ENCODE data around the gene STK32C. TPM values are rescaled to one million over a fixed set of nuclear protein-coding genes. Genes with fewer than 3 reads are reported as not detected.

STK32C gene
- total RNA-seq, 1 experiment from 2014 or later: 13.9 TPM

DNA sequence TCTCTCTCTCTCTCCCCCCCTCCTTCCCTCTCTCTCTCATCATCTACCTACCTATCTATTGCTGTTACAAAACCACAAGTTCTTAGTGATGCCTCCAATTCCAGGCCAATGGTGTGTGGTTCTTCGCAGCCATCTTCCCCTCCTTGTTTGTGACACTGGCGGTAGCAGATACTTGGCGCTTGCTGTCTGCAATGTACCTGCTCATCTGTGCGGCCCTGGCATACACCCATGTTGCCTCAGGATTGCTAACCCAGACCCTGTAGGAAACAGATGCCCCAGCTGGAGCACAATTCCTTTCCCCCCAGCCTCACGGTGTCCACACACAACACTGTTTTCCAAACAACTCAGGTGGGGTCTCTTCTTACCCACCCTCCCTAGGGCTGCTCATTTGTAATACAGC is 134.6 kb downstream of the STK32C start:
- CTCF ChIA-PET: no interaction called here
- Histone ChIP-seq H3K4me2 (no peak overlapping the region), H3K36me3 (ENCODE audit: low read depth) (no peaks in the 10 kb centered on the region), H3K27ac (no peak overlapping the region), H3F3A (ENCODE audit: insufficient read depth, low read depth) (no peaks in the 10 kb centered on the region), H3K79me2 (ENCODE audit: low read depth) (no peaks in the 10 kb centered on the region), H3K27me3 (ENCODE audit: insufficient read depth, low read depth) (no peaks in the 10 kb centered on the region), H2AFZ (no peak overlapping the region), H4K20me1 (ENCODE audit: insufficient read depth) (no peaks in the 10 kb centered on the region), H3K9me2 (ENCODE audit: insufficient read depth) (no peaks in the 10 kb centered on the region), H3K9me3 (ENCODE audit: insufficient read depth, low read depth) (no peaks in the 10 kb centered on the region), H3K4me1 (replicated peaks; ENCODE audit: insufficient read depth) (no peaks in the 10 kb centered on the region), H3K4me3 (no peak overlapping the region)
- intact Hi-C loops (cut with micrococcal nuclease; ENCODE audit: unreplicated experiment): no loop called here
- DNase-seq: no peak
- TF ChIP-seq EZH2 (IDR thresholded peaks at IDR 0.05; ENCODE audit: low read depth): no peak
- TF ChIP-seq, protein P1, sequence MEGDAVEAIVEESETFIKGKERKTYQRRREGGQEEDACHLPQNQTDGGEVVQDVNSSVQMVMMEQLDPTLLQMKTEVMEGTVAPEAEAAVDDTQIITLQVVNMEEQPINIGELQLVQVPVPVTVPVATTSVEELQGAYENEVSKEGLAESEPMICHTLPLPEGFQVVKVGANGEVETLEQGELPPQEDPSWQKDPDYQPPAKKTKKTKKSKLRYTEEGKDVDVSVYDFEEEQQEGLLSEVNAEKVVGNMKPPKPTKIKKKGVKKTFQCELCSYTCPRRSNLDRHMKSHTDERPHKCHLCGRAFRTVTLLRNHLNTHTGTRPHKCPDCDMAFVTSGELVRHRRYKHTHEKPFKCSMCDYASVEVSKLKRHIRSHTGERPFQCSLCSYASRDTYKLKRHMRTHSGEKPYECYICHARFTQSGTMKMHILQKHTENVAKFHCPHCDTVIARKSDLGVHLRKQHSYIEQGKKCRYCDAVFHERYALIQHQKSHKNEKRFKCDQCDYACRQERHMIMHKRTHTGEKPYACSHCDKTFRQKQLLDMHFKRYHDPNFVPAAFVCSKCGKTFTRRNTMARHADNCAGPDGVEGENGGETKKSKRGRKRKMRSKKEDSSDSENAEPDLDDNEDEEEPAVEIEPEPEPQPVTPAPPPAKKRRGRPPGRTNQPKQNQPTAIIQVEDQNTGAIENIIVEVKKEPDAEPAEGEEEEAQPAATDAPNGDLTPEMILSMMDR (conservative IDR thresholded peaks at IDR 0.05): no peak
- BruUV-seq (replicated peaks): no TSS peak
- POLR2A ChIA-PET (ENCODE audit: unreplicated experiment): no interaction called here

DNA sequence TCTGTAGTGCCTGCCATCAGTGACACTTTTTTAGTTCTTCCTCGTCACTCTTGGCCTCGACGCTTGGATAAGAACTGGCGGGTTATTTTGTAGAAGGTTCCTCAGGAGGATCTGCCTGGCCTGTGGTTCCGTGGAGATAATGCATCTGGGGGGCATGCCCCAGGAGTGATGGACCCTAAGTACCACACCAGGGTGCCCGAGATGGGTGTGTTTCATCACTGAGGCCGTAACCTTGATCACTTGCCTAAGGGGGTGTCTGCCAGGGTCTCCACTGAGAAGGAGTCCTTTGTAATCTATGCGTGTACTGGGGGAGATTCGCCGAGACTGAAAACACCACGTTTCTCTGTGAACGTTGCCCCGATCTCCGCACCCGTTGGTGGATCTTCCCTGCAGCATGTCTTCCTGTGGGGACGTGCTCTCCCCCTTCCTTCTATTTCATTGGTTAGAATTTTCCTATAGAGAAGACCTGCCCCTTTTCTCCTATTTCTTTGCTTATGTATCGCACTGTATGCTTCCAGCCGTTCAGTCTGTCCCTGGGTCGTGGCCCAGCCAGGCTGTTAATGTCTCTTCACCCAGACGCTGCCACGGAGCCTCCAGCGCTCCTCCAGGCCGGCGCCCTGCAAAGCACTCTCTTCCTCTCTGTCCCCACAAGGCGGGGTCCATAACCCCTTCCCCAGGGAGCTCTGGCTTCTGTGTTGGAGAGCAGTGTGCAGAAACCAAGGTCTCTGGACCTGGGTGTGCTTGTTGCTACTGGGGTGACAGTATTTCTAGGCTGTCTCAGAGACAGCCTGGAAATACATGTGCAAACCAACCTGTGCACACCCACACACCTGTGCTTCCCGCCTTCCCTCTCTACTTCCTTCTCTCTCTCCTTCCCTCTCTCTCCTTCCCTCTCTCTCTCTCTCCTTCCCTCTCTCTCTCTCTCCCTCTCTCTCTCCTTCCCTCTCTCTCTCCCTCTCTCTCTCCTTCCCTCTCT is 135.4 kb downstream of the STK32C start:
- no peaks in the 10 kb centered on the region for H4K20me1 ChIP-seq (ENCODE audit: insufficient read depth)
- H3K4me2 ChIP-seq: no peak overlapping the region
- intact Hi-C loops (cut with micrococcal nuclease; ENCODE audit: unreplicated experiment): no loop called here
- no peak for TF ChIP-seq EZH2 (IDR thresholded peaks at IDR 0.05; ENCODE audit: low read depth)
- TF ChIP-seq, protein P1 (conservative IDR thresholded peaks at IDR 0.05): no peak
- no peaks in the 10 kb centered on the region for H3K36me3 ChIP-seq (ENCODE audit: low read depth)
- ChIA-PET POLR2A (ENCODE audit: unreplicated experiment) (no interaction called here), CTCF (no interaction called here)
- H3F3A ChIP-seq (ENCODE audit: insufficient read depth, low read depth): no peaks in the 10 kb centered on the region
- no peak overlapping the region for H3K27ac ChIP-seq
- H3K9me2 ChIP-seq (ENCODE audit: insufficient read depth): no peaks in the 10 kb centered on the region
- no peaks in the 10 kb centered on the region for H3K79me2 ChIP-seq (ENCODE audit: low read depth)
- no peaks in the 10 kb centered on the region for H3K27me3 ChIP-seq (ENCODE audit: insufficient read depth, low read depth)
- no TSS peak for BruUV-seq (replicated peaks)
- H3K4me1 ChIP-seq (replicated peaks; ENCODE audit: insufficient read depth): no peaks in the 10 kb centered on the region
- no peak overlapping the region for H2AFZ ChIP-seq
- H3K4me3 ChIP-seq: no peak overlapping the region
- DNase-seq: no peak
- no peaks in the 10 kb centered on the region for H3K9me3 ChIP-seq (ENCODE audit: insufficient read depth, low read depth)

DNA sequence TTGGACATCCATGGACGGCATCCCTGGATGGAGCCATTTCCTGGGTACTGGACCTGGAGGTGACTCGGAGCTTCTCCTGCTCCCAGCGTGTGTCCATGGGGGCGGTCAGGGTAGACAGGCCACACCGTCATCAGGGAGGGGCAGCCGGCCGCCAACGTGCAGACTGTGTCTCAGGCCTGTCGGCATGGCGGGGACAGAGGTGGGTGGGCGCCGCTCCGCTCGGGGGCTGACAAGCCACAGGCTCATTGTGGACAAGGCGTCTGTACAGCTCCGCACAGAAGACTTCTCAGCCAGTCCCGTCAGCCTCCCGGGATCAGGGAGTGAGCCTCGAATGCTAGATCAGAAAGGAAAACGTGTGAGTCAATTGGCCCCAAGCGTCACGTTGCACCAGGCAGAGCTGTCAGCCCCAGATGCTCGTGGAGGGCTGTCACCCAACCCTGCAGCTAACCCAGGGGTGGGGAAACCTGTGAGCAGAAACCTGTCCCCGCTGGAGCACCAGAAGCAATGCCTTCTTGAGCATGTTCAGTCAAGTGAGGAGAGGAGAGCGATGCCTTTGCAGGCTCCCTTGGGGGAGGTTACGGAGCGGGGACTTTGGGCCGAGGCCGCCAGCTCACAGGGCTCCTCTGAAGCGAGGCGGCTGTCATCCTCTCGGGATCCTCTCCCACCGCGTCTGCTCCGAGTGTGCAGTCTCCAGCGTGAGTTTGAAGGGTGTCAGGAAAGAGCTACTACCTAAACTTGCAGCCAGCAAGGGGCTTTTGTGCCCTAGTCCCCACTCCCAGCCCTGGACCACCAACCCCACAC is 137.0 kb downstream of the STK32C start:
- no peak overlapping the region for H3K4me3 ChIP-seq
- DNase-seq: no peak
- no peak overlapping the region for H2AFZ ChIP-seq
- no peaks in the 10 kb centered on the region for H4K20me1 ChIP-seq (ENCODE audit: insufficient read depth)
- intact Hi-C loops (cut with micrococcal nuclease; ENCODE audit: unreplicated experiment): no loop called here
- H3K9me3 ChIP-seq (ENCODE audit: insufficient read depth, low read depth): no peaks in the 10 kb centered on the region
- no peaks in the 10 kb centered on the region for H3K79me2 ChIP-seq (ENCODE audit: low read depth)
- H3K27me3 ChIP-seq (ENCODE audit: insufficient read depth, low read depth): no peaks in the 10 kb centered on the region
- H3K27ac ChIP-seq: no peak overlapping the region
- BruUV-seq (replicated peaks): no TSS peak
- no peaks in the 10 kb centered on the region for H3K36me3 ChIP-seq (ENCODE audit: low read depth)
- no peak for TF ChIP-seq EZH2 (IDR thresholded peaks at IDR 0.05; ENCODE audit: low read depth)
- TF ChIP-seq, protein P1 (conservative IDR thresholded peaks at IDR 0.05): no peak
- no peak overlapping the region for H3K4me2 ChIP-seq
- H3F3A ChIP-seq (ENCODE audit: insufficient read depth, low read depth): no peaks in the 10 kb centered on the region
- ChIA-PET POLR2A (ENCODE audit: unreplicated experiment) (interaction anchor here (0.6 kb wide), 1 partner anchor 133 kb away, joined by 4 read pairs; no protein-coding TSS in a partner anchor), CTCF (no interaction called here)
- no peaks in the 10 kb centered on the region for H3K9me2 ChIP-seq (ENCODE audit: insufficient read depth)
- H3K4me1 ChIP-seq (replicated peaks; ENCODE audit: insufficient read depth): no peaks in the 10 kb centered on the region
